HAP-1 (cell line): Measurements from ENCODE around the gene SWSAP1.
"Not testable (repeated sequence)": the region's sequence is repeated elsewhere in the genome, so short reads cannot be mapped to it uniquely, and the experiment has no call there.

Source experiments
- DNase-seq, 2 experiments: peaks; one replicate each; pipeline ENCODE4 v3.0.0-alpha.2; 2016 to 2020; ENCODE audit warnings: low spot score in 2 of 2
- H3K27me3 ChIP-seq: fragments of 250-450 bp; sonication (Bioruptor Pico); 2 replicates; pipeline ENCODE4 v1.5.1; 2020; ENCODE audit warnings: low read depth, mild to moderate bottlenecking, moderate library complexity
- H3K36me3 ChIP-seq: fragments of 250-450 bp; sonication (Bioruptor Pico); replicated peaks from 2 replicates; pipeline ENCODE4 v1.5.1; 2020; ENCODE audit warnings: mild to moderate bottlenecking
- H3K4me1 ChIP-seq: fragments of 250-450 bp; sonication (Bioruptor Pico); 2 replicates; pipeline ENCODE4 v1.5.1; 2020; ENCODE audit warnings: mild to moderate bottlenecking
- H3K4me3 ChIP-seq: fragments of 250-450 bp; sonication (Bioruptor Pico); 2 replicates; pipeline ENCODE4 v1.5.1; 2020; ENCODE audit warnings: mild to moderate bottlenecking, moderate library complexity
- H3K9me3 ChIP-seq: fragments of 250-450 bp; sonication (Bioruptor Pico); 2 replicates; pipeline ENCODE4 v1.5.1; 2020; ENCODE audit warnings: mild to moderate bottlenecking, moderate library complexity
- in situ Hi-C: fragments of 300-500 bp; cut with MboI; formaldehyde crosslinking; loops from 3 replicates; pipeline ENCODE4 v1.14.3; 2020; ENCODE audit warnings: low sequenced_read_pairs, inconsistent platforms, mixed read lengths

SWSAP1 gene

GRCh38 chr19:11378319-11379189 lies 4.1 kb downstream of the SWSAP1 start:
- Histone ChIP-seq H3K4me3 (no peak overlapping the region), H3K4me1 (peaks cover 33% of the 10 kb centered on the region), H3K36me3 (peaks cover 6% of the 10 kb centered on the region; the same call in 1 of the 2 replicates), H3K9me3 (no peaks in the 10 kb centered on the region), H3K27me3 (no peaks in the 10 kb centered on the region)
- in situ Hi-C loops: no loop called here
- peak; percentile 34 to 79 for DNase-seq

GRCh38 chr19:11379269-11379845 lies 4.9 kb downstream of the SWSAP1 start:
- H3K9me3 ChIP-seq, H3K36me3 ChIP-seq, H3K27me3 ChIP-seq, H3K4me3 ChIP-seq, DNase-seq, in situ Hi-C loops: not testable (repeated sequence)
- H3K4me1 ChIP-seq: peaks cover 27% of the 10 kb centered on the region

DNA sequence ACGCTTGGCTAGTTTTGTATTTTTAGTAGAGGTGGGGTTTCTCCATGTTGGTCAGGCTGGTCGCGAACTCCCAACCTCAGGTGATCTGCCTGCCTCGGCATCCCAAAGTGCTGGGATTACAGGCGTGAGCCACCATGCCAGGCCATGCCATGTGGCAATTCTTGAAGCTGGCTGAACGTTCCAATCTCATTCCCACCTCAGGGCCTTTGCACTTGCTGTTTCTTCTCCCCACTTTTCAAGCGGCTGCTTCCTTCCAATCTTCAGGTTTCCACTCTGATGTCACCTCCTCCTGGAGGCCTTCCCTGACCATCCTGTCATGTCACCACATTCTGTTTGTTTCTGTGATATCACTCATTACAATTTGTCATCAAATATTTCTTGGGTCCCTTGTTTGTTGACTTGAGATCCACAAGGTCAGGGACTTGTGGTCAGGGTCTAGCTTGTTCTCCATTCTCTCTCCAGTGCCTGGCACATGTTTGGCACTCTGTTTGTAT lies 5.4 kb downstream of the SWSAP1 start:
- in situ Hi-C loops: no loop called here
- no peak for DNase-seq
- Histone ChIP-seq H3K36me3 (peaks cover 6% of the 10 kb centered on the region; the same call in 1 of the 2 replicates), H3K9me3 (no peaks in the 10 kb centered on the region), H3K4me1 (peaks cover 27% of the 10 kb centered on the region), H3K4me3 (peak overlapping the region; percentile 52), H3K27me3 (no peaks in the 10 kb centered on the region)

DNA sequence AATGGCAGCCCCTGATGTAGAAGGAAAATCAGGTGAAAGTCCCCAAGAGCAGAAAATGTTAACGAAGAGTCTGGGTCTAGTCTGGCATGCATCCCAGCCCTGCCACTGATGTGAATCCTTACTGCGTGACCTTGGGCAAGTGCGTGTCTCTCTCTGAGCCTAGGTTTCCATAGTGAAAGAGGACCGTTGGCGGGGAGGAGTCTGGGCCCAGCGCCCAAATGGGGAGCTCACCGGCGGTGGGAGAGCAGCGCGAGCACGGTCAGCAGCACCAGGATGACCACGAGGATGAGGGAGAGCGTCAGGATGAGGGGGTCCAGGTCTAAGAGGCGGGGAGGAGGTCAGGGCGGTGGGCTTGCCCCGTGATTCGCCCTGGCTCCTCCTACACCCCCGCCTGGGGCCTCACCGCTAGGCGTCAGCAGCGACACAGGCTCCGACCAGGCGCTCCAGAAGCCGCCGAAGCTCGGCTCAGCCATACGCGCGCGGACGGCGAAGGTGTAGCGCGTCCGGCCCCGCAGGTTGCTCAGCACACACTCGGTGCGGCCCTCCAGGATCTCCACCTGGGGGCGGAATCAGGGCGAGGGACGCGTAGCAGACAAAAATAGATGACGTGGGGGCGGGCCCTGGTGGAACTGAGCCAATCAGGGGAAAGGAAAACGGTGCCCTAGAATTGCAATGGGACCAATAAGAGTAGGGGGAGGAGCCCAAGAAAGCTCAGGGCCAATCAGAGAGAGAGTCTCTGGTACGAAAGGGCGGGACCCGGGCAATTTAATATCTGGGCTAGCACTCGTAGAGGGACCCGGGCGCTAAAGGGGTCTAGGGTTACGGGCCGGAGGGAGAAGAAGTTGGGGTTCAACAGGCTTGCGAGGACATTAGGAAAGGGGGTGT lies 6.4 kb downstream of the SWSAP1 start:
- DNase-seq: peak; percentile 98 to 99
- no peaks in the 10 kb centered on the region for H3K9me3 ChIP-seq
- no peaks in the 10 kb centered on the region for H3K27me3 ChIP-seq
- in situ Hi-C loops: no loop called here
- H3K36me3 ChIP-seq: peaks cover 6% of the 10 kb centered on the region; the same call in 1 of the 2 replicates
- peaks cover 22% of the 10 kb centered on the region for H3K4me1 ChIP-seq
- H3K4me3 ChIP-seq: peak overlapping the region; percentile 52

- no peaks in the 10 kb centered on the region for H3K36me3 ChIP-seq
- peak in 1 of 2 experiments; percentile 69 for DNase-seq
- in situ Hi-C loops: no loop called here
- H3K27me3 ChIP-seq: no peaks in the 10 kb centered on the region
- H3K4me3 ChIP-seq: peak overlapping the region; percentile 30
- H3K9me3 ChIP-seq: no peaks in the 10 kb centered on the region
- peaks cover 16% of the 10 kb centered on the region for H3K4me1 ChIP-seq
These were observed 8.6 kb downstream of the SWSAP1 start for GRCh38 chr19:11382898-11383705.

GRCh38 chr19:11383706-11384048 lies 9.2 kb downstream of the SWSAP1 start:
- Histone ChIP-seq H3K27me3 (no peaks in the 10 kb centered on the region), H3K36me3 (no peaks in the 10 kb centered on the region), H3K4me1 (peaks cover 16% of the 10 kb centered on the region), H3K4me3 (peak overlapping the region; percentile 30), H3K9me3 (no peaks in the 10 kb centered on the region)
- in situ Hi-C loops: no loop called here
- no peak for DNase-seq

- in situ Hi-C loops: no loop called here
- H3K4me1 ChIP-seq: peaks cover 16% of the 10 kb centered on the region
- no peak overlapping the region for H3K4me3 ChIP-seq
- H3K9me3 ChIP-seq: no peaks in the 10 kb centered on the region
- DNase-seq: no peak
- H3K27me3 ChIP-seq: no peaks in the 10 kb centered on the region
- H3K36me3 ChIP-seq: no peaks in the 10 kb centered on the region
These were observed 10.3 kb downstream of the SWSAP1 start for GRCh38 chr19:11384778-11385129.

DNA sequence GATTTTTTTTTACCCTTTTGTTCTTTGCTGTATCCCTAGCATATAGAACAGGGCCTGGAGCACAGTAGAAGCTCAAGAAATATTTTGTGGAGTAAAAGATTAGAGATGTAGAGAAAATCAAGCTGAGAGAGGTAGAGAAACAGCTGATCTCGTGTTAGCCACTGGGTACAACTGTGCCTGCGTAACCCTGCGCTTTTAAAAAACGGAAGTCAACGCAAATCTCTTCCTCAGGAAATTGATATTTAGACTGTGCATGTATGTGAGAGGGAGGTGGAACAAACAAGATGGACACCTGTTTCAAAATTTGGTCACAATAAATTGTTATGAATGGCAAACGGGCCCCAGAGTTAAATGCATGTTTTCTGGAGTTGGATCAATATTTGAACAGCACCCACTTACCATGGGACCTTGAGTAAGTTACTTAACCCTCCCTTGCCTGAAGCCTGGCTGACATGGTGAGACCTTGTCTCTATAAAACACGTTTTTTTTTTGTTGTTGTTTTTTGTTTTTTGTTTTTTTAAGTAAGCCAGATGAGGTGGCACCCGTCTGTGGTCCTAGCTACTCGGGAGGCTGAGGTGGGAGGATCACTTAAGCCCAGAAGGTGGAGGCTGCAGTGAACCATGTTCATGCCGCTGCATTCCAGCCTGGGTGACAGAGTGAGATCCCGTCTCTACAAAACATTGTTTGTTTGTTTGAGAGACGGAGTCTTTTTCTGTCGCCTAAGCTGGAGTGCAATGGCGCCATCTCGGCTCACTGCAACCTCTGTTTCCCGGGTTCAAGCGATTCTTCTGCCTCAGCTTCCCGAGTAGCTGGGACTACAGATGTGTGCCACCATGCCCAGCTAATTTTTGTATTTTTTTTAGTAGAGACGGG lies 12.9 kb downstream of the SWSAP1 start:
- DNase-seq: no peak
- no peaks in the 10 kb centered on the region for H3K9me3 ChIP-seq
- no peaks in the 10 kb centered on the region for H3K27me3 ChIP-seq
- H3K4me1 ChIP-seq: peaks cover 7% of the 10 kb centered on the region
- H3K4me3 ChIP-seq: no peak overlapping the region
- H3K36me3 ChIP-seq: no peaks in the 10 kb centered on the region
- in situ Hi-C loops: no loop called here

DNA sequence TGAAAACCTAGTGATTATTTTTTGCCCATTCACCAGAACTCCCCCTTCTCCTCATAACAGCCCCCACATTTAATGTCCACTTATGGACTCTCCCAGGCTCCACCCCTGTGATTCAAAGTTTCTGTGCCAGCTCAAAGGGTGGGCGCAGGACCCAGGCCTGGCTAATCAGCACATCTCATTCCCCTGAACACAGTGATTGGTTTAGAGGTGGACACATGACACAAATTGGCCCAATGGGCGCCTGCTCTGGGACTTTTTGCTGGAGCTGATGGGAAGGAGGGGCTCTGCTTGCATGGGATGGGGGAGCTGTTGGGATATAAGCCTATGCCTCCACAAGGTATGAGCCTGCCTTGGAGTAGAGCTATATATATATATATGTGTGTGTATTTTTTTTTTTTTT lies 15.9 kb downstream of the SWSAP1 start:
- no peaks in the 10 kb centered on the region for H3K9me3 ChIP-seq
- H3K4me3 ChIP-seq: no peak overlapping the region
- no peaks in the 10 kb centered on the region for H3K4me1 ChIP-seq
- H3K27me3 ChIP-seq: no peaks in the 10 kb centered on the region
- H3K36me3 ChIP-seq: no peaks in the 10 kb centered on the region
- in situ Hi-C loops: no loop called here
- DNase-seq: no peak

- Histone ChIP-seq H3K27me3 (no peaks in the 10 kb centered on the region), H3K36me3 (no peaks in the 10 kb centered on the region), H3K4me3 (no peak overlapping the region), H3K9me3 (no peaks in the 10 kb centered on the region), H3K4me1 (no peaks in the 10 kb centered on the region)
- in situ Hi-C loops: no loop called here
- DNase-seq: no peak
These were observed 16.6 kb downstream of the SWSAP1 start for GRCh38 chr19:11390933-11391680.

- no peak for DNase-seq
- Histone ChIP-seq H3K36me3 (no peaks in the 10 kb centered on the region), H3K9me3 (no peaks in the 10 kb centered on the region), H3K4me1 (no peaks in the 10 kb centered on the region), H3K4me3 (no peak overlapping the region), H3K27me3 (no peaks in the 10 kb centered on the region)
- in situ Hi-C loops: no loop called here
These were observed 22.7 kb downstream of the SWSAP1 start for GRCh38 chr19:11397089-11397610.

GRCh38 chr19:11399667-11400066 lies 25.2 kb downstream of the SWSAP1 start:
- Histone ChIP-seq H3K36me3 (no peaks in the 10 kb centered on the region), H3K27me3 (no peaks in the 10 kb centered on the region), H3K9me3 (no peaks in the 10 kb centered on the region), H3K4me3 (no peak overlapping the region), H3K4me1 (no peaks in the 10 kb centered on the region)
- DNase-seq: no peak
- in situ Hi-C loops: no loop called here
